HG03571 (cell line): ENCODE results near the gene TRMT61A.

Experiments
- ATAC-seq: cut with Tn5 transposase; IDR thresholded peaks from one replicate; pipeline ENCODE4 v1.9.1; 2021; ENCODE audit not compliant: unreplicated experiment

The TRMT61A gene

GRCh38 chr14:103533999-103534575, 5.1 kb downstream of the TRMT61A start:
- ATAC-seq, result no peak

- ATAC-seq, result no peak
Measured at GRCh38 chr14:103534576-103535061, 5.6 kb downstream of the TRMT61A start.

- no peak for ATAC-seq
Measured at GRCh38 chr14:103535081-103535890, 6.3 kb downstream of the TRMT61A start.

- no peak for ATAC-seq
Measured at GRCh38 chr14:103535891-103536565, 7.0 kb downstream of the TRMT61A start.

GRCh38 chr14:103536693-103537092, 7.7 kb downstream of the TRMT61A start:
- no peak for ATAC-seq

- no peak for ATAC-seq
Measured at GRCh38 chr14:103537175-103537990, 8.4 kb downstream of the TRMT61A start.

- no peak for ATAC-seq
Measured at GRCh38 chr14:103538291-103539055, 9.5 kb downstream of the TRMT61A start.

- ATAC-seq, result no peak
Measured at GRCh38 chr14:103539056-103539825, 10.2 kb downstream of the TRMT61A start.

GRCh38 chr14:103540821-103541708, 12.1 kb downstream of the TRMT61A start:
- no peak for ATAC-seq

- ATAC-seq, result no peak
Measured at GRCh38 chr14:103541709-103542604, 13.0 kb downstream of the TRMT61A start.

GRCh38 chr14:103542605-103543088, 13.7 kb downstream of the TRMT61A start:
- no peak for ATAC-seq

- no peak for ATAC-seq
Measured at GRCh38 chr14:103543140-103543539, 14.1 kb downstream of the TRMT61A start.

- no peak for ATAC-seq
Measured at GRCh38 chr14:103543721-103544387, 14.9 kb downstream of the TRMT61A start.

GRCh38 chr14:103544388-103545218, 15.6 kb downstream of the TRMT61A start:
- no peak for ATAC-seq

- ATAC-seq, result no peak
Measured at GRCh38 chr14:103545219-103545914, 16.4 kb downstream of the TRMT61A start.
